Measurements from ENCODE around the gene SLC10A7.

GRCh38 chr4:146224326-146224966, 297.3 kb downstream of the SLC10A7 start:
- TF ChIP-seq, protein P1, sequence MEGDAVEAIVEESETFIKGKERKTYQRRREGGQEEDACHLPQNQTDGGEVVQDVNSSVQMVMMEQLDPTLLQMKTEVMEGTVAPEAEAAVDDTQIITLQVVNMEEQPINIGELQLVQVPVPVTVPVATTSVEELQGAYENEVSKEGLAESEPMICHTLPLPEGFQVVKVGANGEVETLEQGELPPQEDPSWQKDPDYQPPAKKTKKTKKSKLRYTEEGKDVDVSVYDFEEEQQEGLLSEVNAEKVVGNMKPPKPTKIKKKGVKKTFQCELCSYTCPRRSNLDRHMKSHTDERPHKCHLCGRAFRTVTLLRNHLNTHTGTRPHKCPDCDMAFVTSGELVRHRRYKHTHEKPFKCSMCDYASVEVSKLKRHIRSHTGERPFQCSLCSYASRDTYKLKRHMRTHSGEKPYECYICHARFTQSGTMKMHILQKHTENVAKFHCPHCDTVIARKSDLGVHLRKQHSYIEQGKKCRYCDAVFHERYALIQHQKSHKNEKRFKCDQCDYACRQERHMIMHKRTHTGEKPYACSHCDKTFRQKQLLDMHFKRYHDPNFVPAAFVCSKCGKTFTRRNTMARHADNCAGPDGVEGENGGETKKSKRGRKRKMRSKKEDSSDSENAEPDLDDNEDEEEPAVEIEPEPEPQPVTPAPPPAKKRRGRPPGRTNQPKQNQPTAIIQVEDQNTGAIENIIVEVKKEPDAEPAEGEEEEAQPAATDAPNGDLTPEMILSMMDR (IDR thresholded peaks at IDR 0.05): no peak
- TF ChIP-seq POLR2A (IDR thresholded peaks at IDR 0.05): no peak
